OCI-LY1 (cell line): ENCODE measurements around the gene DCK.

Source experiments
- CTCF ChIP-seq: fragments of 200-600 bp; sonication (generic), shearing (Covaris generic); IDR thresholded peaks from 2 replicates; pipeline ENCODE4 v1.5.1; 2017; ENCODE audit warnings: mild to moderate bottlenecking, antibody characterized with exemption, low read length, moderate library complexity, mixed read lengths
- EZH2 ChIP-seq: fragments of 200-600 bp; sonication (generic), shearing (Covaris generic); IDR thresholded peaks from 2 replicates; pipeline ENCODE4 v1.8.0; 2017; ENCODE audit warnings: borderline replicate concordance, mixed run types, mild to moderate bottlenecking, antibody characterized with exemption, low read length, moderate library complexity, mixed read lengths

GRCh38 chr4:70984106-70984505 is 9.3 kb upstream of the DCK start:
- TF ChIP-seq CTCF = no peak
- no peak for TF ChIP-seq EZH2
